ENCODE measurements around the gene DNAAF1.
"Not testable (repeated sequence)": the region's sequence is repeated elsewhere in the genome, so short reads cannot be mapped to it uniquely, and the experiment has no call there.

Gene DNAAF1

GRCh38 chr16:84184775-84185174 lies 39.7 kb downstream of the DNAAF1 start:
- no peak for DNase-seq (ENCODE audit: low spot score)

DNA sequence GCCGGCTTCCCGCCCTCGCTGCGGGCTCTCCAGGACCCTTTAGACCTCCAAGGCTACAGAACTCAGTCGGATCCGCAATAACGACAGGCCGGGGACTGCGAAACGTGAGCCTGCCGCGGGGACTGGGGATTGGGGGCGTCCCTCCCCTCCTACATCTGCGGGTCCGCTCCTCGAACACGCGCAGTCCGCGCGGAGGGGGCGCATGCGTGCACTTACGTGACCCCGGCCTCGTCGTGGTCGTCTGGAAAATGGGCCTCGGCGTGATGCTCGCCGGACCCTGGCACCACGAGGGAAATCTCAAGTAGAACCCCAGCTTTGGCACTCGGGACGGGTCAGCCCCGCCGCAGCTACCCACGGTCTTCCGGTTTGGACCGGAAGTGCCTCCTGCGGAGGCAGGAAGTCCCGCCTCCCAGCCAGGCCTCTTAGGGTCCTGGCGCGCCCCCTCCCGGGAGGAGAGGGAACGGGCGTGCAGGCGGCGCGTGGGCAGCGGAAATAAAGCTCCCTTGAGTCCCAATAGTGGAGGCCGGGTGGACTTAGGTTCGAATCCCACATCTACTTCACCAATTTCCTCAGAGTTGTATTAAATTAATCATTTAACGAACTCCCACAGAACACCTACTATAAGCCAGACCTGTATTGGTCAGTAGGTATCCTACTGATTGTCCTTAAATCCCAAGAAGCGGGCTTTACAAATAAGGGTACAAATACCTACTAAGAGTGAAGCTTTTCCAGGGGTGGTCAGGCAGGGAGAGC lies 41.8 kb downstream of the DNAAF1 start, which contains the start of gene TAF1C:
TSS of gene TAF1C (minus strand) at position 373 of the 753 bp plus-strand sequence. CDS start 2,069 bp downstream, outside the sequence.
- DNase-seq (ENCODE audit: low spot score), result peak; percentile 91

GRCh38 chr16:84190731-84191388 lies 45.8 kb downstream of the DNAAF1 start, which contains the start of gene ADAD2:
Gene ADAD2 (plus strand): TSS chr16:84191157. CDS start chr16:84191231, 74 bp downstream.
- DNase-seq (ENCODE audit: low spot score), result no peak

- DNase-seq (ENCODE audit: low spot score), result no peak
These were observed 46.4 kb downstream of the DNAAF1 start for GRCh38 chr16:84191466-84191865.

DNA sequence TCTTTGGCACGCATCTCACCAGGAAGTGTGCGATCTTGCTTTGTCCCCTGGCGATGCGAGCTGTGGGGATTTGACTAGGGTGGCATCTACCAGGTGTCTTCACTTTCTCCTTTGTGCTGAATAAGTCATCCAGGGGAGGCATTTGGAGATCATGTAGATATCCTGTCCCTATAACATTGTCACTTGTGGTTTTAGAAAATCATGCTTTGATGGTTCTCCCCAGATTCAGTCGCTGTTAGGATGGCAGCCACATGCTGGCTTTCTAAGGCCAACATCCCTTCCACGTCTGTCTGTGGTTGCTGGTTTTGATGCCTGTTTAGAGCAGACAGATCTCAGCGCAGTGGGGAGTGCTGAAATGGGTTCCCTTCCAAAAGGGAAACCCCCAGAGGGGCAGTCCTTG lies 48.4 kb downstream of the DNAAF1 start:
- no peak for DNase-seq (ENCODE audit: low spot score)

DNA sequence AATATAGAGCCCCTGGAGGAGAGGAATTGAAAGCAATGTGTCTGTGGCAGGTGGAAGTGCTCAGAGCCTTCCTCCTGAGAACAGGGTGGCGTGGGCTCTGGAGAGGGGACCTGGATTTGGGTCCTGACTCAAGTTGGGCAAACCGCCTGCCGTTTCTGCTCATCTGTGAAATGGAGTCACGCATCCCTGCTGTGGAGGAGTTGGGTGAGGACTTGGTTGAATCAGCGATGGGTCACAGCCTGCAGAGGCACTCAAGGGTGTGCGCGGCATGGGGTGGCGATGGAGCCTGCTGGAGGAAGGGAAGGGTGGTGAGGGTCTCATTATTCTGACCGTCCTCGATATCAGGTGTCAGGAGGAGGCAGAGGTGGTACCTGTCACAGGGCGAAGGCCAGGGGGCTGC lies 48.9 kb downstream of the DNAAF1 start:
- no peak for DNase-seq (ENCODE audit: low spot score)

- no peak for DNase-seq (ENCODE audit: low spot score)
These were observed 49.5 kb downstream of the DNAAF1 start for GRCh38 chr16:84194470-84195200.

- DNase-seq (ENCODE audit: low spot score), result no peak
These were observed 50.3 kb downstream of the DNAAF1 start for GRCh38 chr16:84195201-84196093.

DNA sequence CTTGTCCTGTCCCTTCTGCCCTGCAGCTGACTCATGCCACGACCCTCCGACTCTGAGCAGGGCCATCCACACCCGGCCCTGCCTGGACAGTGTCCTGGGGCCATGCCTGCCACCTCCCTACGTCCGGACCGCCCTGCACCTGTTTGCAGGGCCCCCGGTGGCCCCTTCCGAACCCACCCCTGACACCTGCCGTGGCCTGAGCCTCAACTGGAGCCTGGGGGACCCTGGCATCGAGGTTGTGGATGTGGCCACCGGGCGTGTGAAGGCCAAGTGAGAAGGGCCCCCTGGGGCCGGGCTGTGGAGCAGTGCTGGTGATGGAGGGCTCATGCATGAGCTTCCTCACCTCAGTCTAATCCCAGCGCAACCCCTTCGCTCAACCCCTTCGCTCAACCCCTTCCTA lies 51.0 kb downstream of the DNAAF1 start:
- DNase-seq (ENCODE audit: low spot score), result no peak

DNA sequence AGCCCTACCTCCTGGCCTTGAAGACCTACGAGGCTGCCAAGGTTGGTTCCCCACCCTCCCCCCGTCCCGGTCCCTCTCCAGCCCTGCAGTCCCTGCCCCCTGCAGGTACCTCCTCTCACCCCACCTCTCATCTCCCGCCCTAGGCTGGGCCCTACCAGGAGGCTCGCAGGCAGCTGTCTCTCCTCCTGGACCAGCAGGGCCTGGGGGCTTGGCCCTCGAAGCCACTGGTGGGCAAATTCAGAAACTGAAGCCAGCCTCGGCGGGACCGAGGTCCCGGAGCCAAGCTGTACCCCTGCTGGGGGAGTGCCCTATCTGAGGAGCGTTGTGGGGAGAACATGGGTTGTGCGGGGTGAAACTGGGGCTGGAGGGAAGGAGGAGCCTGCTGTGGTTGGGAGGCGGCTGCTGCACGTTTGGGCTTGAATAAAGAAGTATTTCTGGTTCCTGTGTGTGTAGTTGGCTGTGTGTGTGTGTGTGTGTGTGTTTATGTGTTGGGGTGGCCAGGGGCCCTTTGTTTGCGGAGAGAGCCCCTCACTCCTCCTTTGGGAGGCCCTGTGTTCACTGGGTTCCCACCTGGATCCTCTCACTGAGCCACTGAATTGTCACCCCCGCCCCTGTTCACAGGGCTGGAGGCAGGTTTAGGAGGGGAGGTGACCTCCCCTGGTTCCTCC lies 51.8 kb downstream of the DNAAF1 start:
- DNase-seq (ENCODE audit: low spot score), result no peak

DNA sequence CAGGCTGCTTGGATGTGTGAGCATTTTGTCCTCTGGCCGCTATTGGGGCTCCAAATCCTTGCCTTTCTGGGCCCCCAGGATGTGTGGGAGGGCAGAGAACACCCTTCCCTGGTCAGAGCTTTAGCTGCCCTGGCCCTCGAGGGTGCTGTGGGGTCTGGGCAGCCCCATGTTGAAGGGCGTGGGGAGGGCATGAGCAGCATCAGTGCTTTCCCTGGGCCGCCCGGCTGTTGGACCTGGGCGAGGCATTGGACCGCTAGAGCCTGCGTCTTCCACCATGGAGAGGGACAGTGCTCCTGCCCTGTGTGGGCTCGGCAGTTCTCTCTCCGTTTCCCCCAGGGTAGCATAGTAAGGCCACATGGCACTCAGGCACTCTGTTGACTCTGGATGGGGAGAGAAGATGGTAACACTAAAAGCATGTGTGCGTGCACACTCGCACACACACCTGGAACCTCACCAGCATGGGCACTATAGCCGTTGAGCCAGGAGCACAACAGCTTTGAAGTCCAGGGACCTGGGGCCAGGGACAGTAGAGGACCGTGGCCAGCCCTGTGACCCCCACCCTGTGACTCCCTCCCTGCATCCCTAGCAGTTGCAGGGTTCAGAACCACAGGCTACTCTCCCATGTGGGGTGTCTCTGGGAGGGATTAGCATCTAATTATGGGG lies 52.5 kb downstream of the DNAAF1 start:
- DNase-seq (ENCODE audit: low spot score), result no peak

- no peak for DNase-seq (ENCODE audit: low spot score)
These were observed 53.3 kb downstream of the DNAAF1 start for GRCh38 chr16:84198401-84198800.

GRCh38 chr16:84199097-84199496 lies 54.0 kb downstream of the DNAAF1 start:
- DNase-seq (ENCODE audit: low spot score), result no peak

GRCh38 chr16:84199861-84200260 lies 54.8 kb downstream of the DNAAF1 start:
- DNase-seq (ENCODE audit: low spot score), result no peak

DNA sequence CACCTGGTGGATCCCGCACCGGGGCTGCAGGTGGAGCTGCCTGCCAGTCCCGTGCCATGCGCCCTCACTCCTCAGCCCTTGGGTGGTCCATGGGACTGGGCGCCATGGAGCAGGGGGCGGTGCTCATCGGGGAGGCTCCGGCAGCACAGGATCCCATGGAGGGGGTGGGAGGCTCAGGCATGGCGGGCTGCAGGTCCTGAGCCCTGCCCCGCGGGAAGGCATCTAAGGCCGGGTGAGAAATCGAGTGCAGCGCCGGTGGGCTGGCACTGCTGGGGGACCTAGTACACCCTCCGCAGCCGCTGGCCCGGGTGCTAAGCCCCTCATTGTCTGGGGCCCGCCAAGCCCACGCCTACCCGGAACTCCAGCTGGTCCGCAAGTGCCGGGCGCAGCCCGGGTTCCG lies 59.4 kb downstream of the DNAAF1 start:
- DNase-seq (ENCODE audit: low spot score), result not testable (repeated sequence)

GRCh38 chr16:84205123-84205522 lies 60.0 kb downstream of the DNAAF1 start:
- not testable (repeated sequence) for DNase-seq (ENCODE audit: low spot score)

- no peak for DNase-seq (ENCODE audit: low spot score)
These were observed 61.0 kb downstream of the DNAAF1 start for GRCh38 chr16:84205976-84206691.

GRCh38 chr16:84207251-84207650 lies 62.1 kb downstream of the DNAAF1 start:
- no peak for DNase-seq (ENCODE audit: low spot score)

DNA sequence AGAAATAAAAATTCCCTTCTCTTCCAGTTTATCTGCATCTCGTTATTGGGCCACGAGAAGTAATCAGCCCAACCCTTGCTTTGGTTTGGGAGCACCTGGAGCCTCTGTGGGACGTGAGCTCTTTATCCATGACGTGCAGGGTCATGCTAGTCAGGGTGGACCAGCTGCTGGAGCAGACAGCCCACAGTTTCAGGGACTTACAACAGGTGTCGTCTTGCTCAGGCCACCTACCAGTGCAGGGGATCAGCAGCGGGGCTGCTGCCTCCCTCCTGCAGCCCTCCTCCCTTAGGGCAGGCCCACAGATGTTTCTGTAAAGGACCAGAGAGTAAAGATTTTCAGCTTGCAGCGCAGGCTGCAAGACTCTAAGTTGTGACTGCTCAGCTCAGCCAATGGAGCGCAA lies 62.8 kb downstream of the DNAAF1 start:
- no peak for DNase-seq (ENCODE audit: low spot score)

GRCh38 chr16:84209989-84210388 lies 64.9 kb downstream of the DNAAF1 start:
- DNase-seq (ENCODE audit: low spot score), result no peak
